ENCODE data around the gene ESRRA. TPM values are rescaled to one million over a fixed set of nuclear protein-coding genes. Genes with fewer than 3 reads are reported as not detected.

ESRRA gene
- total and polyA plus RNA-seq, 2 of the 8 experiments (the other 6 are each of a cell fraction or from before 2014, with no cell fraction given), result 18.2 to 37.0 TPM

- no peak for TF ChIP-seq POLR2AphosphoS5 (IDR thresholded peaks at IDR 0.05; ENCODE audit: low read depth, low read length)
- TF ChIP-seq EZH2 (IDR thresholded peaks at IDR 0.05; ENCODE audit: low read depth, low read length, severe bottlenecking), result no peak
Measured at GRCh38 chr11:64259533-64260067, 45.7 kb upstream of the ESRRA start (continued).
